Measurements from ENCODE around the gene FAF1. TPM values are rescaled to one million over a fixed set of nuclear protein-coding genes. Genes with fewer than 3 reads are reported as not detected.

The FAF1 gene
- total RNA-seq, 1 experiment from 2014 or later = 73.2 TPM

DNA sequence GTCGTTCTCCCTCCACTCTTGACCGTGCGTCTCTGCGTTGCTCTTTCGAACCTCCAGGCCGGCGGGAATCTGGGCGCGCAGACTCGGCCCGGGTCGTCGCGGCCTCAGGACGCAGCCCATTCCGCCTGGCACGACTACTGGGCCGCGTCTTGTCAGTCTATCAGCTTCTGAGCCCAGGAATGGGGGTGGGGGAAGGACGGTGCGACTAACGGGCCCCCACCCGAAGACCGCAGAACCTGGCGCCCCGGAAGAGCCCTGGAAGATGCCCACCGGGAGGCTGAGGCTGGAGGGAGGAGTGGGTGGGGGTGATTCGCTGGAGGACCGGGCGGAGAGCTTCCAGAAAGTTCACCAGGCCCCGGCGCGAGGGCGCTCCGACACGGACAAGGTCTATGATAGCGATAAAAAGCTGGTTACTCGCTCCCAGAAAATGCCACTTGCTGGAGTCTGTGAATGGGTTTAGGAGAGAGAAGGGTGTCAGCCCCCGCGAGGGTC lies 535.1 kb downstream of the FAF1 start:
- H3K27me3 ChIP-seq (ENCODE audit: insufficient read depth, low read length) = no peaks in the 10 kb centered on the region
- no TSS peak for BruUV-seq (replicated peaks)
- DNase-seq (ENCODE audit: low read depth, low spot score) (no peak), ATAC-seq (no peak)
- intact Hi-C loops (cut with micrococcal nuclease) = no loop called here
- no peaks in the 10 kb centered on the region for H3K79me2 ChIP-seq (ENCODE audit: insufficient read depth, low read length)
- H3K9me2 ChIP-seq (ENCODE audit: insufficient read depth) = no peaks in the 10 kb centered on the region
- H2AFZ ChIP-seq (ENCODE audit: low read depth, low read length, poor library complexity, severe bottlenecking) = no peak overlapping the region
- no peak overlapping the region for H3K9ac ChIP-seq (ENCODE audit: low read length)
- H3K4me1 ChIP-seq (ENCODE audit: control insufficient read depth in 1 of 2, insufficient read depth in 2 of 2, low read length in 2 of 2) = no peaks in the 10 kb centered on the region
- POLR2A ChIA-PET = no interaction called here
- H3K36me3 ChIP-seq (ENCODE audit: control insufficient read depth in 1 of 2, insufficient read depth in 2 of 2, low read length in 2 of 2) = no peaks in the 10 kb centered on the region
- H4K20me1 ChIP-seq (ENCODE audit: insufficient read depth) = no peaks in the 10 kb centered on the region
- H3K9me3 ChIP-seq (ENCODE audit: control insufficient read depth in 1 of 2, insufficient read depth in 1 of 2, low read depth in 1 of 2, low read length in 2 of 2) = no peaks in the 10 kb centered on the region
- CTCF ChIA-PET = no interaction called here
- no peak overlapping the region for H3K27ac ChIP-seq (ENCODE audit: low read depth, low read length)
- TF ChIP-seq RAD21 (IDR thresholded peaks at IDR 0.05; ENCODE audit: low read depth) (no peak), SP1 (IDR thresholded peaks at IDR 0.05; ENCODE audit: low read depth) (no peak), FOSL1 (IDR thresholded peaks at IDR 0.05; ENCODE audit: low read depth) (no peak), POLR2AphosphoS5 (IDR thresholded peaks at IDR 0.05; ENCODE audit: low read depth, low read length) (no peak), REST (IDR thresholded peaks at IDR 0.05; ENCODE audit: low read depth) (no peak), JUND (IDR thresholded peaks at IDR 0.05) (no peak), ZNF274 (IDR thresholded peaks at IDR 0.05; ENCODE audit: low read depth, low read length) (no peak), CEBPB (IDR thresholded peaks at IDR 0.05; ENCODE audit: low read depth) (no peak), ELF1 (IDR thresholded peaks at IDR 0.05; ENCODE audit: borderline replicate concordance, low read depth) (no peak), POLR2A (IDR thresholded peaks at IDR 0.05; ENCODE audit: borderline replicate concordance, extremely low read depth, insufficient read depth, insufficient read length) (no peak), TCF7L2 (IDR thresholded peaks at IDR 0.05; ENCODE audit: borderline replicate concordance, extremely low read depth, insufficient read depth, insufficient read length) (no peak), SIN3A (IDR thresholded peaks at IDR 0.05; ENCODE audit: low read depth) (no peak), MAX (IDR thresholded peaks at IDR 0.05) (no peak), EZH2phosphoT487 (IDR thresholded peaks at IDR 0.05; ENCODE audit: borderline replicate concordance) (no peak), CBX3 (IDR thresholded peaks at IDR 0.05; ENCODE audit: low read depth) (no peak), EGR1 (IDR thresholded peaks at IDR 0.05; ENCODE audit: low read depth) (no peak), YY1 (IDR thresholded peaks at IDR 0.05; ENCODE audit: extremely low read depth, insufficient replicate concordance, low read depth, low read length) (no peak)
- TF ChIP-seq, protein P1, sequence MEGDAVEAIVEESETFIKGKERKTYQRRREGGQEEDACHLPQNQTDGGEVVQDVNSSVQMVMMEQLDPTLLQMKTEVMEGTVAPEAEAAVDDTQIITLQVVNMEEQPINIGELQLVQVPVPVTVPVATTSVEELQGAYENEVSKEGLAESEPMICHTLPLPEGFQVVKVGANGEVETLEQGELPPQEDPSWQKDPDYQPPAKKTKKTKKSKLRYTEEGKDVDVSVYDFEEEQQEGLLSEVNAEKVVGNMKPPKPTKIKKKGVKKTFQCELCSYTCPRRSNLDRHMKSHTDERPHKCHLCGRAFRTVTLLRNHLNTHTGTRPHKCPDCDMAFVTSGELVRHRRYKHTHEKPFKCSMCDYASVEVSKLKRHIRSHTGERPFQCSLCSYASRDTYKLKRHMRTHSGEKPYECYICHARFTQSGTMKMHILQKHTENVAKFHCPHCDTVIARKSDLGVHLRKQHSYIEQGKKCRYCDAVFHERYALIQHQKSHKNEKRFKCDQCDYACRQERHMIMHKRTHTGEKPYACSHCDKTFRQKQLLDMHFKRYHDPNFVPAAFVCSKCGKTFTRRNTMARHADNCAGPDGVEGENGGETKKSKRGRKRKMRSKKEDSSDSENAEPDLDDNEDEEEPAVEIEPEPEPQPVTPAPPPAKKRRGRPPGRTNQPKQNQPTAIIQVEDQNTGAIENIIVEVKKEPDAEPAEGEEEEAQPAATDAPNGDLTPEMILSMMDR (IDR thresholded peaks at IDR 0.05 in 2 of 3, conservative IDR thresholded peaks at IDR 0.05 in 1 of 3; ENCODE audit: borderline replicate concordance in 1 of 3, insufficient read depth in 1 of 3, low read depth in 2 of 3, low read length in 2 of 3) = no peak
- TF ChIP-seq, protein P2, sequence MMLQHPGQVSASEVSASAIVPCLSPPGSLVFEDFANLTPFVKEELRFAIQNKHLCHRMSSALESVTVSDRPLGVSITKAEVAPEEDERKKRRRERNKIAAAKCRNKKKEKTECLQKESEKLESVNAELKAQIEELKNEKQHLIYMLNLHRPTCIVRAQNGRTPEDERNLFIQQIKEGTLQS (IDR thresholded peaks at IDR 0.05) = no peak
- H3K4me3 ChIP-seq (replicated peaks in 1 of 2; ENCODE audit: low read depth in 1 of 2, low read length in 2 of 2) = no peak overlapping the region
- no peak overlapping the region for H3K4me2 ChIP-seq (ENCODE audit: low read length)
- RAD21 ChIA-PET (ENCODE audit: low non-redundant PET in 1 of 2, low total read pairs in 2 of 2, uncharacterized antibody in 2 of 2, unreplicated experiment in 2 of 2) = no interaction called here
